H1 (cell line): ENCODE results near the gene GAS6. TPM values are rescaled to one million over a fixed set of nuclear protein-coding genes. Genes with fewer than 3 reads are reported as not detected.
A peak's percentile ranks its signal among the peaks of the same experiment; 100 is the strongest.

Experiments used
- CTCF ChIA-PET: fragments of 300-600 bp; sonication (Branson Sonifier 250); formaldehyde crosslinking; loops from one replicate; lab custom pipeline; 2021; ENCODE audit not compliant: partially characterized antibody; lab: Charles Lee
- POLR2A ChIA-PET: fragments of 300-600 bp; sonication (Branson Sonifier 250); formaldehyde crosslinking; loops from one replicate; lab custom pipeline; 2021; ENCODE audit warnings: inconsistent platforms; ENCODE audit not compliant: partially characterized antibody; lab: Charles Lee
- DNase-seq, 2 experiments: peaks; one replicate each; pipeline versions ENCODE4 v3.0.0 to v3.0.0-alpha.2; 2010 to 2022; ENCODE audit warnings: low spot score in 2 of 2, low read depth in 1 of 2, mixed read lengths in 1 of 2
- FAIRE-seq: peaks from 2 replicates; lab custom pipeline; 2011; peaks lifted over from hg19 to GRCh38; lab: Jason Lieb, UNC
- H2AFZ ChIP-seq: 2 replicates; pipeline ENCODE4 v1.8.1; 2012; ENCODE audit warnings: low read length, inconsistent platforms
- H2AK5ac ChIP-seq: 2 replicates; pipeline ENCODE4 v1.6.1; 2013; ENCODE audit warnings: low read depth, low read length
- H2BK120ac ChIP-seq: replicated peaks from 2 replicates; pipeline ENCODE3; 2013; ENCODE audit warnings: low read depth, low read length, inconsistent platforms
- H2BK12ac ChIP-seq: 2 replicates; pipeline ENCODE4 v1.6.1; 2013; ENCODE audit warnings: low read depth, low read length
- H2BK15ac ChIP-seq: 2 replicates; pipeline ENCODE4 v1.6.1; 2013; ENCODE audit warnings: low read length
- H2BK20ac ChIP-seq: 2 replicates; pipeline ENCODE4 v1.6.1; 2013; ENCODE audit warnings: low read length
- H2BK5ac ChIP-seq: 2 replicates; pipeline ENCODE4 v1.6.1; 2013; ENCODE audit warnings: low read depth, low read length
- H3K14ac ChIP-seq: 2 replicates; pipeline ENCODE4 v1.6.1; 2013; ENCODE audit warnings: inconsistent platforms; ENCODE audit not compliant: insufficient read length
- H3K18ac ChIP-seq: 2 replicates; pipeline ENCODE4 v1.6.1; 2013; ENCODE audit warnings: low read length; ENCODE audit errors: extremely low read depth
- H3K23ac ChIP-seq: 2 replicates; pipeline ENCODE4 v1.6.1; 2013; ENCODE audit warnings: inconsistent platforms; ENCODE audit not compliant: insufficient read length
- H3K23me2 ChIP-seq: 2 replicates; pipeline ENCODE4 v1.6.1; 2013; ENCODE audit warnings: low read depth, low read length
- H3K27ac ChIP-seq: 2 replicates; pipeline ENCODE4 v1.6.1; 2011; ENCODE audit warnings: low read depth, low read length, inconsistent platforms
- H3K27me3 ChIP-seq, 4 experiments: replicated peaks in 1 of 4; 1 replicate in 1 of 4; 2 replicates in 3 of 4; pipeline versions ENCODE4 v1.6.1 to v1.8.1; 2011 to 2013; ENCODE audit warnings: low read length in 3 of 4, mild to moderate bottlenecking in 3 of 4, inconsistent platforms in 2 of 4, mixed read lengths in 2 of 4, moderate library complexity in 1 of 4; ENCODE audit not compliant: control insufficient read depth in 3 of 4, insufficient read depth in 3 of 4; ENCODE audit errors: extremely low read depth in 1 of 4
- H3K36me3 ChIP-seq, 4 experiments: 2 replicates each; pipeline versions ENCODE4 v1.6.1 to v1.8.1; 2011 to 2013; ENCODE audit warnings: mild to moderate bottlenecking in 4 of 4, low read length in 3 of 4, moderate library complexity in 2 of 4, control low read depth in 1 of 4, inconsistent platforms in 1 of 4; ENCODE audit not compliant: insufficient read depth in 4 of 4, control insufficient read depth in 2 of 4
- H3K4ac ChIP-seq: replicated peaks from 2 replicates; pipeline ENCODE3; 2013; ENCODE audit warnings: low read length, low read depth, mixed read lengths, inconsistent platforms; ENCODE audit not compliant: insufficient read length
- H3K4me1 ChIP-seq, 4 experiments: replicated peaks in 1 of 4; 1 replicate in 1 of 4; 2 replicates in 3 of 4; pipeline versions ENCODE4 v1.6.1 to v1.8.1; 2011 to 2013; ENCODE audit warnings: low read length in 3 of 4, inconsistent platforms in 2 of 4, mixed read lengths in 1 of 4; ENCODE audit not compliant: insufficient read depth in 4 of 4, control insufficient read depth in 3 of 4
- H3K4me2 ChIP-seq, 2 experiments: 2 replicates each; pipeline versions ENCODE4 v1.6.1 to v1.8.1; 2011 to 2013; ENCODE audit warnings: low read depth in 2 of 2, low read length in 2 of 2, control low read depth in 1 of 2, inconsistent platforms in 1 of 2, mild to moderate bottlenecking in 1 of 2; ENCODE audit not compliant: insufficient read depth in 1 of 2
- H3K4me3 ChIP-seq, 4 experiments: fragments of 200-600, 300-600 bp in 1 of 4; sonication (generic), shearing (Covaris generic), sonication (Bioruptor Twin) in 1 of 4; 2 replicates each; pipeline versions ENCODE4 v1.5.1 to v1.8.1; 2011 to 2016; ENCODE audit warnings: low read length in 4 of 4, low read depth in 3 of 4, control low read depth in 2 of 4, inconsistent platforms in 2 of 4, mild to moderate bottlenecking in 2 of 4, mixed read lengths in 1 of 4, moderate library complexity in 1 of 4; ENCODE audit not compliant: insufficient read depth in 2 of 4; ENCODE audit errors: extremely low read depth in 1 of 4
- H3K56ac ChIP-seq: replicated peaks from 2 replicates; pipeline ENCODE3; 2013; ENCODE audit warnings: low read depth, mild to moderate bottlenecking, mixed read lengths, low read length, inconsistent platforms; ENCODE audit not compliant: insufficient read length
- H3K79me1 ChIP-seq: 2 replicates; pipeline ENCODE4 v1.6.1; 2013; ENCODE audit warnings: low read depth, low read length, control low read depth
- H3K79me2 ChIP-seq, 2 experiments: 2 replicates each; pipeline versions ENCODE4 v1.6.1 to v1.8.1; 2012 to 2013; ENCODE audit warnings: low read length in 2 of 2, mild to moderate bottlenecking in 2 of 2, inconsistent platforms in 1 of 2; ENCODE audit not compliant: insufficient read depth in 2 of 2, control insufficient read depth in 1 of 2
- H3K9ac ChIP-seq, 4 experiments: replicated peaks in 1 of 4; 1 replicate in 1 of 4; 2 replicates in 3 of 4; pipeline versions ENCODE4 v1.6.1 to v1.8.1; 2011 to 2013; ENCODE audit warnings: low read depth in 3 of 4, low read length in 3 of 4, control low read depth in 2 of 4, mild to moderate bottlenecking in 2 of 4, moderate library complexity in 2 of 4, inconsistent platforms in 1 of 4; ENCODE audit errors: extremely low read depth in 1 of 4
- H3K9me3 ChIP-seq, 2 experiments: 2 replicates each; pipeline versions ENCODE4 v1.6.1 to v1.8.1; 2012 to 2013; ENCODE audit warnings: mild to moderate bottlenecking in 2 of 2, moderate library complexity in 2 of 2, control low read depth in 1 of 2, inconsistent platforms in 1 of 2, low read depth in 1 of 2, low read length in 1 of 2, mixed read lengths in 1 of 2; ENCODE audit not compliant: insufficient read depth in 2 of 2
- H4K20me1 ChIP-seq, 2 experiments: replicated peaks in 1 of 2; 2 replicates each; pipeline versions ENCODE3 to v1.8.1; 2011 to 2013; ENCODE audit warnings: inconsistent platforms in 2 of 2, low read length in 2 of 2, mild to moderate bottlenecking in 1 of 2; ENCODE audit not compliant: insufficient read depth in 2 of 2, control insufficient read depth in 1 of 2
- H4K5ac ChIP-seq: 2 replicates; pipeline ENCODE4 v1.6.1; 2013; ENCODE audit warnings: low read length, low read depth, mixed read lengths, inconsistent platforms; ENCODE audit not compliant: insufficient read length
- H4K8ac ChIP-seq: 2 replicates; pipeline ENCODE4 v1.8.0; 2013; ENCODE audit warnings: mild to moderate bottlenecking, moderate library complexity, low read length, inconsistent platforms; ENCODE audit not compliant: insufficient read depth; ENCODE audit errors: extremely low read depth
- H4K91ac ChIP-seq: replicated peaks from 2 replicates; pipeline ENCODE3; 2013; ENCODE audit warnings: low read length, mixed read lengths, inconsistent platforms; ENCODE audit not compliant: insufficient read length
- CHD1 ChIP-seq: IDR thresholded peaks from 2 replicates; pipeline ENCODE4 v1.6.1; 2012; ENCODE audit warnings: low read depth, low read length, improper control_type of control experiment
- EP300 ChIP-seq, 2 experiments: IDR thresholded peaks; 1 replicate in 1 of 2; 2 replicates in 1 of 2; pipeline ENCODE4 v1.6.1; 2011 to 2012; ENCODE audit warnings: low read depth in 2 of 2, low read length in 2 of 2, mild to moderate bottlenecking in 2 of 2, borderline replicate concordance in 1 of 2, inconsistent platforms in 1 of 2, moderate library complexity in 1 of 2
- PHF8 ChIP-seq: fragments of 200-600 bp; sonication (generic); conservative IDR thresholded peaks from 2 replicates; pipeline ENCODE4 v1.7.1; 2012; ENCODE audit warnings: low read depth, mild to moderate bottlenecking, inconsistent platforms, low read length, moderate library complexity
- SP2 ChIP-seq: IDR thresholded peaks from 2 replicates; pipeline ENCODE4 v1.6.1; 2012; ENCODE audit warnings: mild to moderate bottlenecking, low read length, inconsistent platforms
- WGBS, 2 experiments: shearing (Covaris generic) in 1 of 2; methylation state at CpG; one replicate each; pipeline versions ENCODE4 v1.1.6 to v1.1.7; 2013 to 2015; ENCODE audit warnings: low lambda C conversion rate in 2 of 2, mixed read lengths in 2 of 2, inconsistent platforms in 1 of 2, low coverage in 1 of 2, missing lambda C conversion rate in 1 of 2; ENCODE audit not compliant: insufficient replicate concordance in 2 of 2, insufficient coverage in 1 of 2, insufficient read length in 1 of 2; ENCODE audit errors: extremely low coverage in 1 of 2, missing lambda C conversion rate in 1 of 2; 5-methylcytosine and 5-hydroxymethylcytosine counted together
- polyA plus RNA-seq, 7 experiments: library from polyadenylated mRNA; depleted of rRNA in 3 of 7; stranded (reverse) in 5 of 7; unstranded in 2 of 7; fragments of >200 nt in 5 of 7; fragments of 200-250 nt in 2 of 7; gene quantifications; 1 replicate in 5 of 7; 2 replicates in 1 of 7; 4 replicates in 1 of 7; pipeline versions ENCODE4 v1.2.1 to v1.2.3, GENCODE V29; 2011 to 2013; ENCODE audit warnings: missing spikeins in 2 of 7, mixed read lengths in 2 of 7
- total RNA-seq: library from RNA; stranded (reverse); fragmentation: NEBNext Ultra II Directional; extraction: Animal tissue kit (Norgen Biotek cat#: 25700); gene quantifications from 2 replicates; pipeline ENCODE4 v1.2.1, GENCODE V29; 2021

GAS6 gene
- total and polyA plus RNA-seq, 2 of the 8 experiments (the other 6 are each of a cell fraction or from before 2014, with no cell fraction given): 18.6 to 31.0 TPM

DNA sequence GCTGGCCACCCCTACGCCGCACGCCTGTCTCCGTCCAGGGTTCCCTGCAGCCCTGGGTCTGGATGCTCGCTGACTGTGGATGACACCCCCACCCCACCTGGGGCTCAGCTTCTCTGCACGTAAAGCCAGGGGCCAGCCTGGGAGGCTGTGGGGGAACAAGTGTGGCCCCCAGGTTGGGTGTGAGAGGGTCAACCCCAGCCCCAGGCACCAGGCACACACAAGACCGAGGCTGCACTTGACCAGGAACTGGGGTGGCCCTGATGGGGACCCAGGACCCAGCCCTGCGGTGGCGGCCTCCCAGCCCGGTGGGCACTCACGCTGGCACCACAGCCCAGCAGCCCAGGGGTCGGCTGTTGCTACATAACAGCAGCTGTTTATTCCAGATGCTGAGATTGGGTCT, 41.6 kb downstream of the GAS6 start:
- H3K9ac ChIP-seq: no peak overlapping the region
- TF ChIP-seq PHF8 (no peak), CHD1 (no peak), SP2 (no peak), EP300 (IDR thresholded peaks at IDR 0.05; ENCODE audit: borderline replicate concordance in 1 of 2, low read depth in 2 of 2, low read length in 2 of 2) (no peak)
- POLR2A ChIA-PET: interaction anchor here (0.6 kb wide), 1 partner anchor 373 kb away, joined by 3 read pairs; no protein-coding TSS in a partner anchor

More for the DNA sequence above, 41.6 kb downstream of the GAS6 start:
- no peaks in the 10 kb centered on the region for H4K20me1 ChIP-seq
- H3K4me3 ChIP-seq: no peak overlapping the region
- no peak overlapping the region for H2BK5ac ChIP-seq
- no peaks in the 10 kb centered on the region for H3K79me1 ChIP-seq
- peak overlapping the region; percentile 68; the same call in 1 of the 2 replicates for H4K8ac ChIP-seq
- H3K4me1 ChIP-seq: no peaks in the 10 kb centered on the region
- H2BK15ac ChIP-seq: no peak overlapping the region
- peaks cover 0 to 10% (median 3%) of the 10 kb centered on the region in 4 experiments; a peak in 5 of 8 replicates for H3K36me3 ChIP-seq
- H3K27me3 ChIP-seq: no peaks in the 10 kb centered on the region; a peak in 1 of 7 replicates
- DNase-seq: no peak
- WGBS, 2 experiments: 97% methylated on average over 12 of the region's 12 CpGs; no CpG with 5 or more reads in 1 of the 2 experiments
- CTCF ChIA-PET: interaction anchor here (0.8 to 1.9 kb wide), 4 partner anchors 12 to 124 kb away, joined by 3 to 5 read pairs (median 4); no protein-coding TSS in a partner anchor
- no peak overlapping the region for H2AFZ ChIP-seq
- no peak overlapping the region for H3K4ac ChIP-seq
- no peak overlapping the region; the same call in 1 of the 2 replicates for H2BK12ac ChIP-seq
- H2BK120ac ChIP-seq: no peak overlapping the region
- FAIRE-seq: no peak
- H3K4me2 ChIP-seq: no peak overlapping the region
- H3K23ac ChIP-seq: no peak overlapping the region
- H3K23me2 ChIP-seq: no peaks in the 10 kb centered on the region
- no peak overlapping the region for H3K14ac ChIP-seq
- no peaks in the 10 kb centered on the region for H3K79me2 ChIP-seq
- H4K5ac ChIP-seq: no peak overlapping the region
- H3K27ac ChIP-seq: no peak overlapping the region
- H2BK20ac ChIP-seq: no peak overlapping the region
- H3K18ac ChIP-seq: no peak overlapping the region
- no peak overlapping the region for H2AK5ac ChIP-seq
- H3K56ac ChIP-seq: no peak overlapping the region
- no peak overlapping the region for H4K91ac ChIP-seq
- no peaks in the 10 kb centered on the region for H3K9me3 ChIP-seq
